Measurements from ENCODE around the gene UBAP1.

GRCh38 chr9:34233672-34234071 is 54.8 kb downstream of the UBAP1 start:
- TF ChIP-seq CTCF (IDR thresholded peaks at IDR 0.05; ENCODE audit: insufficient read depth, low read length) = no peak
- TF ChIP-seq REST (IDR thresholded peaks at IDR 0.05; ENCODE audit: insufficient replicate concordance, low read depth) = no peak
- no peak for TF ChIP-seq GABPA (IDR thresholded peaks at IDR 0.05; ENCODE audit: low read depth)
- no peak for TF ChIP-seq POLR2AphosphoS5 (IDR thresholded peaks at IDR 0.05; ENCODE audit: low read depth)
- TF ChIP-seq SPI1 (IDR thresholded peaks at IDR 0.05; ENCODE audit: borderline replicate concordance, low read depth) = no peak
